GM12891 (cell line): Measurements from ENCODE around the gene CPSF3.

ENCODE experiments used
- DNase-seq: peaks from one replicate; pipeline ENCODE4 v3.0.0; 2011; ENCODE audit warnings: low spot score; ENCODE audit not compliant: insufficient read length
- FAIRE-seq: peaks from 2 replicates; lab custom pipeline; 2011; peaks lifted over from hg19 to GRCh38; lab: Jason Lieb, UNC
- PAX5 ChIP-seq: IDR thresholded peaks from 2 replicates; pipeline ENCODE4 v1.6.1; 2011; ENCODE audit warnings: low read length, moderate library complexity, mild to moderate bottlenecking; ENCODE audit not compliant: insufficient read depth, severe bottlenecking
- POLR2A ChIP-seq: IDR thresholded peaks from 2 replicates; pipeline ENCODE4 v1.6.1; 2011; ENCODE audit warnings: low read depth, low read length, control low read depth
- POLR2AphosphoS5 ChIP-seq: IDR thresholded peaks from 2 replicates; pipeline ENCODE4 v1.6.1; 2011; ENCODE audit warnings: low read depth, low read length, control low read depth
- POU2F2 ChIP-seq: IDR thresholded peaks from 2 replicates; pipeline ENCODE4 v1.6.1; 2011; ENCODE audit warnings: low read depth, mild to moderate bottlenecking, control low read depth, low read length, moderate library complexity
- SPI1 ChIP-seq: IDR thresholded peaks from 2 replicates; pipeline ENCODE4 v1.6.1; 2011; ENCODE audit warnings: low read depth, low read length, control low read depth
- TAF1 ChIP-seq: IDR thresholded peaks from 2 replicates; pipeline ENCODE4 v1.6.1; 2011; ENCODE audit warnings: low read depth, low read length, control low read depth

Gene CPSF3

DNA sequence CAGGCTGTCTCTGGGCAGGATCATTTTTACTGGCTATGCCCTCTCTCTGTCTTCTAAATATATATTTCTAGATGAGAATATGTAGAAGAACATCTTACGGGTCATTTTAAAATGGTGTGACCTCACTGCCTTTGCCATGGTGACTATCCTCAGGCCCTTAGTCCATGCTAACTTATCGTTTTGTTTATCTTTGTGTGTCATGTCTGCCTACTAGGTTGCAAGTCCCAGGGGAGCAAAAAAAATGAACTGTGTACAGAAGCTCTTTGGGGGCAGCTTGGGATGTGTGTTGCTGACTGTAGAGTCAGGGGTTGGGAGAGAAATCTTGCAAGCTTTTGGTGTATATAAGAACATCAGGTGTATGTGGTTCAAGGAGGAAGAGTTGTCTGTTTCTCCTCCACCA lies 11.0 kb downstream of the CPSF3 start:
- FAIRE-seq (no peak), DNase-seq (no peak)
- TF ChIP-seq TAF1 (no peak), POU2F2 (no peak), PAX5 (no peak), POLR2AphosphoS5 (no peak), SPI1 (no peak), POLR2A (no peak)

DNA sequence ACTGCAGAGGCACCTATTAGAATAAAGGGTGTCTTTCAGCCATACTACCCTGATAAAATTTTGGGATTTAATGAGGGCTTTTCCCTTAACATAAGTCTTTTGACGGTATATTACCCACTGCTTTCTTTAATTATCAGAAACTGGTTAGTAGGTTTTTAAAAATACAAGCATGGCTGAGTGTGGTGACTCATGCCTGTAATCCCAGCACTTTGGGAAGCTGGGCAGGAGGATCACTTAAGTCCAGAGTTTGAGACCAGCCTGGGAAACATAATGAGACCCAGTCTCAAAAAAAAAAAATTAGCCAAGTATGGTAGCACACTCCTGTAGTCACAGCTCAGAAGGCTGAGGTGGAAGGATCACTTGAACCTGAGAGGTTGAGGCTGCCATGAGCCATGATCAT lies 16.1 kb downstream of the CPSF3 start:
- FAIRE-seq (no peak), DNase-seq (no peak)
- TF ChIP-seq PAX5, result no peak
- no peak for TF ChIP-seq POU2F2
- no peak for TF ChIP-seq SPI1
- TF ChIP-seq POLR2AphosphoS5, result no peak
- TF ChIP-seq TAF1, result no peak
- TF ChIP-seq POLR2A, result no peak

DNA sequence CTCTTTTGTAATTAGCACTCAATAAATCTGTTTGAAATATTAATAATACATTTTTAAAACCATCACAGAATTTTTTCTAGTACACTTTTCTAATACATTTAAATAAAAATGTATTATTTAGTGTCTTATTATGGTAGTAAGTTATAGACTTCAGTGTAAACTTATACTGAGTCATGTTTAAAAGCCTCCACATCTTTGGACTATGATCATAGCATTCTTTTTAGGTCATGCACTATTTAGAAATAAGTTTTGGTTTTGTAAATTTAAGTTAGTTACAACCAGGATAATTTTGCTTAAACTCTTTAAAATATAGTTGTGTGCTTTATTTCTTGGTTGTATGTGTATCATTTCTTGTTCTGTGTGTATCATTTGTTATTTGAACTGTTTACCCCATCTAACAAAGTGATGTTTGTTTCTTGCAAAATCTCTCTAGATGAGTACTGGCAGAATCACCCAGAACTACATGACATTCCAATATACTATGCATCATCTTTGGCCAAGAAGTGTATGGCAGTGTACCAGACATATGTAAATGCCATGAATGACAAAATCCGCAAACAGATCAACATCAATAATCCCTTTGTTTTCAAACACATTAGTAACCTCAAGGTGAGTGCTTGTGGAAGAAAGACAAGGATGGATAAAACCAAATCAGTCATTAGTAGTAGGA lies 16.7 kb downstream of the CPSF3 start:
- TF ChIP-seq POU2F2, result no peak
- no peak for TF ChIP-seq POLR2A
- no peak for TF ChIP-seq POLR2AphosphoS5
- no peak for TF ChIP-seq SPI1
- TF ChIP-seq TAF1, result no peak
- TF ChIP-seq PAX5, result no peak
- FAIRE-seq, result no peak
- no peak for DNase-seq

DNA sequence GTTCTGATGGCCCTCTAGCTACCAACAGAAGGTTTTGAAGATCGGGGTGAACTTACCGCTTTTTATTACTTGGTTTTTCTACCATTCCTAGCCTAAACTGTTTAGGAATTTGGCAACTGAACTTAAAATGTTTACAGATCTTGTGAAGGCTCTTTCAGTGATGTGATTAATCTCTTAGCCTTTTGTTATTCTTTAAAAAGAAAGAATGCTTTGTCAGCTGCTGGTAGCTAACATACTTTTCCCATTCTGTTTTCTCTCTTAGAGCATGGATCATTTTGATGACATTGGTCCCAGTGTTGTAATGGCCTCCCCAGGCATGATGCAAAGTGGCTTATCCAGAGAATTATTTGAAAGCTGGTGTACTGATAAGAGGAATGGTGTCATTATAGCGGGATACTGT lies 18.1 kb downstream of the CPSF3 start:
- no peak for DNase-seq
- no peak for FAIRE-seq
- TF ChIP-seq PAX5 (no peak), SPI1 (no peak), TAF1 (no peak), POU2F2 (no peak), POLR2AphosphoS5 (no peak), POLR2A (no peak)

DNA sequence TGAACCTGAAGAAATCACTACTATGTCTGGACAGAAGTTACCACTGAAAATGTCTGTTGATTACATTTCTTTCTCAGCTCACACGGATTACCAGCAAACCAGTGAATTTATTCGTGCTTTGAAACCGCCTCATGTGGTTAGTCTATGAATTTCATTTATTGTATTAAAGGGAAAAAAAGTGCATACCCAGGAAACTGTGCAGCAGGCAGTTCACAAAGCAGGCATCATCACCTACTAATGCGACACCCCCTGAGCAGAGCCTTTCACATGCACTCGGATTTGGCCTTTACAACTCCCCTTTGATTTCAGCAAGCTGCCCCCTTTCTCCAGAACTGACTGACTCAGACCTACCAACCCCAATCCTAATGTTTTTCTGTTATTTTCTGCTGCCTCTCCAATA lies 20.1 kb downstream of the CPSF3 start:
- TF ChIP-seq TAF1 (no peak), POU2F2 (no peak), POLR2A (no peak), SPI1 (no peak), POLR2AphosphoS5 (no peak), PAX5 (no peak)
- DNase-seq (no peak), FAIRE-seq (no peak)

DNA sequence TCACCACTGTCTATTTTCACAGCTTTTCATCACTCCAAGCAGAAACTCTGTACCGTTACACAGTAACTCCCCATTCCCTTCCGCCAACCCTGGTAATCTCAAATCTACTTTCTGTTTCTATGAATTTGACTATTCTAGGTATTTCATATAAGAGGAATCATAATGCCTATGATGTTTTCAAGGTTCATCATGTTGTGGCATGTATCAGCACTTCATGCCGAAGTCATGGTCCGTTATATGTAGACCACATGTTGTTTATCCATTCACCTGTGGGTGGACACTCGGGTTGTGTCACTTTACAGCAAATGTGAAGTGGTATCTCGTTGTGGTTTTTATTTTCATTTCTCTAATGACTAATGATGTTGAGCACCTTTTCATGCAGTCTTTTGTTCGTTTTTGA lies 21.6 kb downstream of the CPSF3 start:
- DNase-seq, result no peak
- TF ChIP-seq SPI1, result no peak
- no peak for TF ChIP-seq PAX5
- no peak for TF ChIP-seq POU2F2
- TF ChIP-seq POLR2A, result no peak
- no peak for TF ChIP-seq POLR2AphosphoS5
- TF ChIP-seq TAF1, result no peak
- FAIRE-seq, result no peak

DNA sequence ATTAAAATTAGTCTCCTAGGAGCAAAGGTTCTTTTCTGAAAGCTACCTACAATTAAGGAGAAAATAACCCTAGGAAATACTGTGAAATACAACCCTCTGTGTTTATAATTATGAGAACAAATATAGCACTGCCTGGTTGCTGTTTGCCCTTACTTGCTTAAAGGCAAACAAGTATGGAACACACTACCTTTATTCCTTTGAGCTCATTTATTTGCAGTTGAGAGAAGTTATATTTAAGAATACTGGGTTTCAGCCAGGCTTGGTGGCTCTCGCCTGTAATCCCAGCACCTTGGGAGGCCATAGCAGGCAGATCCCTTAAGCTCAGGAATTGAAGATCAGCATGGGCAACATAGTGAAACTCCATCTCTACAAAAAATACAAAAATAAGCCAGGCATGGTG lies 27.8 kb downstream of the CPSF3 start:
- FAIRE-seq (no peak), DNase-seq (no peak)
- no peak for TF ChIP-seq POU2F2
- TF ChIP-seq TAF1, result no peak
- TF ChIP-seq POLR2AphosphoS5, result no peak
- no peak for TF ChIP-seq PAX5
- no peak for TF ChIP-seq SPI1
- TF ChIP-seq POLR2A, result no peak

DNA sequence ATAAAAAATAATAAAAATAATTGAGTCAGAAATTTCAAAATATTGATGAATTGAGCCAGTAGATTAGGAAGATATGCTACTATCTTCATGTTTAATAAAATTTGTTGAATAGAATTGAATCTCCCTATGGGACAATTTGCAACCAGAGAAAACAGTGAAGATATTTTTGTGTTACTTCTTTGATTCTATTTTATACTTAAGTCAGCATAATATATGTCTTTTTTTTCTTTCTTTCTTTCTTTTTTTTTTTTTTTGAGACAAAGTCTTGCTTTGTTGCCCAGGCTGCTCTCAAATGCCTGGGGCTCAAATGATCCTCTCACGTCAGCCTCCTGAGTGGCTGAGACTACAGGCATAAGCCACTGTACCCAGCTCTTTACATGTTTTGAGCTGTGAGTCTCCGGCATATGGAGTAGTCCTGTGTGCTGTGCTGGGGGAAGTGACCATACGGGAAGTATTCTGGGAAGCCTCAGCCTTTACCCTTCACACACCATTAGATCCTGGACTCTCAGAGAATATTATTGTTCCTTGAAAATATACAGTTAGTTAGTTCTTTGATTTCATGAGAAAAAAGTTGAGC lies 37.1 kb downstream of the CPSF3 start:
- no peak for FAIRE-seq
- DNase-seq, result no peak
- TF ChIP-seq PAX5 (no peak), POLR2A (no peak), SPI1 (no peak), TAF1 (no peak), POU2F2 (no peak), POLR2AphosphoS5 (no peak)

DNA sequence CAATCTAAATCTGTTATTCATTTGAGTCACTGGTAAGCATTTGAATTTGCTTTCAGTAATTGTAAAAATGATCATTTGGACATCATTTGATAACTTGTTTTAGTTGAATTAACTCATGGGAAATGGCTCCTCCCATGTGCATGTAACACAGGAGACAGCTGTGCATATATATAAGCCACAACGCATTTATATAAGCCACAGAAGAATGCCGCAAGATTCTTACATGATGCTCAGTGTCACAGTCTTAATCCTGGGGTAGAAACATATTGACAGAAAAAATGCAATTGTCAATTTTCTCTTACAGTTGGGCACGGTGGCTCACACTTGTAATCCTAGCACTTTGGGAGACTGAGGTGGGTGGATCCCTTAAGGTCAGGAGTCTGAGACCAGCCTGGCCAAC lies 37.6 kb downstream of the CPSF3 start:
- FAIRE-seq, result no peak
- no peak for TF ChIP-seq POLR2AphosphoS5
- no peak for TF ChIP-seq POU2F2
- no peak for TF ChIP-seq TAF1
- TF ChIP-seq POLR2A, result no peak
- no peak for TF ChIP-seq SPI1
- TF ChIP-seq PAX5, result no peak

DNA sequence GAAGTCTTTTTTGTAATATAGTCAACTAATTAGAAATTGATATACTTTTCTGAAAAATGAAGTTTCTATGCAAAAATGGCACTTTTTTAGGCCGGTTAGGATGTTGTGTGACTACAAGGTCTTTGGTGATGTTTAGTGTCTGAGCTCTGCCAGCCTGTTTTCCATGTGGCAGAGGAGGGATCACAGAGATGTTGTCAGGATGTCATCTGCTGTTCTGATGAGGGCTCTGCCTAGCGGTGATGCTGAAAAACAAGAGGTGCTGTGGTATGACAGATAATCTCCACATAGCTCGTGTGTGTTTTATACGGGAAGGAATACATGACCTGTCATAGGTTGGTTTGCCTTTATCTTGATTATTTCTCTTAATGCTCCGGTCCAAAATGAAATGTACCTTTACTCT lies 38.9 kb downstream of the CPSF3 start:
- no peak for DNase-seq
- no peak for FAIRE-seq
- TF ChIP-seq SPI1, result no peak
- no peak for TF ChIP-seq POLR2A

More for the DNA sequence above, 37.6 kb downstream of the CPSF3 start:
- DNase-seq, result no peak
